Measurements from ENCODE around the gene MSRB2. TPM values are rescaled to one million over a fixed set of nuclear protein-coding genes. Genes with fewer than 3 reads are reported as not detected.

Gene MSRB2
- total RNA-seq, 6 donors from 2014 or later, result 9.6 to 19.9 (median 16.9) TPM

DNA sequence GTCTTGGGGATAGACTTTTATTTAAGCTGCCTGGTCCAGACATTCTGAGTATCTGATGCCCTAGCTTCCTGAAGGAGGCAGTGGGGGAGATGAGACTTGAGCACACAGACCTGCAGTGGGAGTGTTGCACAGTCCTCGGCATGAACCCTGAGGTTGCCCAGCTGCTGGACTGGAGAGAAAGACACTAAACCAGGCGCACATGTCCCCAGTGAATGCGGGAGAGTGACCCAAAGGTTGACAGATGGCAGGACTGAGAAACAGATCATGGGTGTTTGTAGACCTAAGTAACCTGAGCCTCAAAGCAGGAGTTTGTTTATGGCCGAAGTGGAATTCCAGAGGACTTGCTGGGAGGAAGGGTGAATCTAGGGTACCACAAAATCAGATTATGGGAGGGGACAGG lies 15.7 kb upstream of the MSRB2 start:
- DNase-seq, result no peak
- no peaks in the 10 kb centered on the region for H3K36me3 ChIP-seq
- ATAC-seq (ENCODE audit: low FRiP score in 2 of 2), result no peak
- no peaks in the 10 kb centered on the region for H3K4me1 ChIP-seq
- H3K27ac ChIP-seq, result no peak overlapping the region
- H3K27me3 ChIP-seq, result no peaks in the 10 kb centered on the region
- no peak overlapping the region for H3K4me3 ChIP-seq
- no peaks in the 10 kb centered on the region for H3K9me3 ChIP-seq
- 29 to 51% methylated on average over 4 of the region's 4 CpGs for WGBS, 2 donors
- TF ChIP-seq EP300 (IDR thresholded peaks at IDR 0.05), result no peak
- TF ChIP-seq, protein P1, sequence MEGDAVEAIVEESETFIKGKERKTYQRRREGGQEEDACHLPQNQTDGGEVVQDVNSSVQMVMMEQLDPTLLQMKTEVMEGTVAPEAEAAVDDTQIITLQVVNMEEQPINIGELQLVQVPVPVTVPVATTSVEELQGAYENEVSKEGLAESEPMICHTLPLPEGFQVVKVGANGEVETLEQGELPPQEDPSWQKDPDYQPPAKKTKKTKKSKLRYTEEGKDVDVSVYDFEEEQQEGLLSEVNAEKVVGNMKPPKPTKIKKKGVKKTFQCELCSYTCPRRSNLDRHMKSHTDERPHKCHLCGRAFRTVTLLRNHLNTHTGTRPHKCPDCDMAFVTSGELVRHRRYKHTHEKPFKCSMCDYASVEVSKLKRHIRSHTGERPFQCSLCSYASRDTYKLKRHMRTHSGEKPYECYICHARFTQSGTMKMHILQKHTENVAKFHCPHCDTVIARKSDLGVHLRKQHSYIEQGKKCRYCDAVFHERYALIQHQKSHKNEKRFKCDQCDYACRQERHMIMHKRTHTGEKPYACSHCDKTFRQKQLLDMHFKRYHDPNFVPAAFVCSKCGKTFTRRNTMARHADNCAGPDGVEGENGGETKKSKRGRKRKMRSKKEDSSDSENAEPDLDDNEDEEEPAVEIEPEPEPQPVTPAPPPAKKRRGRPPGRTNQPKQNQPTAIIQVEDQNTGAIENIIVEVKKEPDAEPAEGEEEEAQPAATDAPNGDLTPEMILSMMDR (IDR thresholded peaks at IDR 0.05), result no peak
- no peak for TF ChIP-seq POLR2AphosphoS5 (IDR thresholded peaks at IDR 0.05)
- no peak for TF ChIP-seq POLR2A (IDR thresholded peaks at IDR 0.05)

DNA sequence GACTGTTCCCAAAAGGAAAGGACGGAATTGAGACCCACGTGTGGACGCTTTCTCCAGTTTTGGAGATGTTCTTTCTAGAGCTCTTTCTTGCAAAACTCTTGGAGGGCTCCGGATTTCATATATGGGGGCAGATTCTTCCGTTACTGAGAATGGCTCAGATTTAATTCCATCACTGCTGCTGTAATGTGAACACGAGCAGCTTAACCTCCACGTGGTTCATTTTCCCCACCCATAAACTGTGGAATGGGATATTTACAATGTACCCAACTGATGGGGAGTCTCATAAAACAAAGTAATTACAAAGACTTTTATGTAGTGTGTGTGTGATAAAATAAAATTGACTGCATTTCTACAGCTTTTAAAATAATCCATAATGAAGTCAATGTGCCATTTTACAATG lies 15.1 kb upstream of the MSRB2 start:
- no peaks in the 10 kb centered on the region for H3K9me3 ChIP-seq
- no peak for ATAC-seq (ENCODE audit: low FRiP score in 2 of 2)
- H3K27ac ChIP-seq, result no peak overlapping the region
- 65 to 68% methylated on average over 7 of the region's 7 CpGs for WGBS, 2 donors
- DNase-seq, result no peak
- no peaks in the 10 kb centered on the region for H3K27me3 ChIP-seq
- no peak overlapping the region for H3K4me3 ChIP-seq
- no peaks in the 10 kb centered on the region for H3K4me1 ChIP-seq
- H3K36me3 ChIP-seq, result no peaks in the 10 kb centered on the region
- TF ChIP-seq, protein P1 (IDR thresholded peaks at IDR 0.05), result no peak
- TF ChIP-seq POLR2AphosphoS5 (IDR thresholded peaks at IDR 0.05) (no peak), EP300 (IDR thresholded peaks at IDR 0.05) (no peak), POLR2A (IDR thresholded peaks at IDR 0.05) (no peak)

DNA sequence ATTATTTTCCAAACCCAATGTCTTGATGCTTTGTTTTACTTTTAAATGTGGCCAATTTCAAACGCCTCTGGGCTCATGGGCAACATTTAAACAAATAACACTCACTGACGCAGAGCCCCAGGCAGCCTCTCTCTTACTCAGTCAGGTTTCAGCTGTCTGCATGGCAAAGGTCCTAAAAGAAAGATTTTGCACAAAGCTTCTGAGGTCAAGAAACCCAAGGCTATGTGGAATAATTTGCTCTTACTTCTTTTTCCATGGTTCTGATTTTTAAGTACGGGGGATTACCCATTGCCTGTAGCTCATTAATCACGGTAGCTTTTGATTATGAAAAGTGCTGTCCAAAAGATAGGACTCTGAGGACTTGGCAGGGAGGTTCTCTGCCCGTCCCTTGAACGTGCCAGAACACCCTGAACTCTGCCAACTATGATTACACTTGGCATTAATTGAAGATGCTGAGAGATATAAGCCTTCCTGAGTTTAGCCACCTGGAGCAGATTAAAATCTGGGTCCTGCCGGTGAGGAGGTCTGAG lies 14.1 kb upstream of the MSRB2 start:
- no peak for ATAC-seq (ENCODE audit: low FRiP score in 2 of 2)
- Histone ChIP-seq H3K4me3 (no peak overlapping the region), H3K9me3 (no peaks in the 10 kb centered on the region), H3K36me3 (no peaks in the 10 kb centered on the region), H3K4me1 (no peaks in the 10 kb centered on the region), H3K27me3 (no peaks in the 10 kb centered on the region), H3K27ac (no peak overlapping the region)
- 42 to 44% methylated on average over 7 of the region's 7 CpGs for WGBS, 2 donors
- TF ChIP-seq POLR2AphosphoS5 (IDR thresholded peaks at IDR 0.05) (no peak), POLR2A (IDR thresholded peaks at IDR 0.05) (no peak), EP300 (IDR thresholded peaks at IDR 0.05) (no peak)
- TF ChIP-seq, protein P1 (IDR thresholded peaks at IDR 0.05), result no peak
- DNase-seq, result no peak

DNA sequence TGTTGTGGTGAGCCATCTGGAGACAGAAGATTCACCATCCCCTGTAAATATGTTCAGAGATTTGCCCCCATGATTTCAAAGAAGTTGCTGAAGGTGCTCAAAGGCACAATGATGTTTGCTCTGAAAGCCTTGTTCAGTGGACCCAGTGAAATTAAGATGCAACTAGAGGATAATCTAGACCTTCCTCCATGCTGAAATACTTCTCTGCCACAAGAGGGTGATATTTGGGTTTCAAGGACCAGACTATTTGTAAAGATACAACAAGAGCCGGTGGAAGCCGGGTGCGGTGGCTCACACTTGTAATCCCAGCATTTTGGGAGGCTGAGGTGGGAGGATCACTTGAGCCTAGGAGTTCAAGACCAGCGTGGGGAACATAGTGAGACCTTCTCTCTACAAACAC lies 13.5 kb upstream of the MSRB2 start:
- Histone ChIP-seq H3K27ac (no peak overlapping the region), H3K4me1 (no peaks in the 10 kb centered on the region), H3K4me3 (no peak overlapping the region), H3K27me3 (no peaks in the 10 kb centered on the region), H3K9me3 (no peaks in the 10 kb centered on the region), H3K36me3 (no peaks in the 10 kb centered on the region)
- ATAC-seq (ENCODE audit: low FRiP score in 2 of 2) (no peak), DNase-seq (no peak)
- TF ChIP-seq POLR2A (IDR thresholded peaks at IDR 0.05), result no peak
- no peak for TF ChIP-seq POLR2AphosphoS5 (IDR thresholded peaks at IDR 0.05)
- TF ChIP-seq EP300 (IDR thresholded peaks at IDR 0.05), result no peak
- TF ChIP-seq, protein P1 (IDR thresholded peaks at IDR 0.05), result no peak
- WGBS, 2 donors, result 80 to 86% methylated on average over 4 of the region's 4 CpGs

DNA sequence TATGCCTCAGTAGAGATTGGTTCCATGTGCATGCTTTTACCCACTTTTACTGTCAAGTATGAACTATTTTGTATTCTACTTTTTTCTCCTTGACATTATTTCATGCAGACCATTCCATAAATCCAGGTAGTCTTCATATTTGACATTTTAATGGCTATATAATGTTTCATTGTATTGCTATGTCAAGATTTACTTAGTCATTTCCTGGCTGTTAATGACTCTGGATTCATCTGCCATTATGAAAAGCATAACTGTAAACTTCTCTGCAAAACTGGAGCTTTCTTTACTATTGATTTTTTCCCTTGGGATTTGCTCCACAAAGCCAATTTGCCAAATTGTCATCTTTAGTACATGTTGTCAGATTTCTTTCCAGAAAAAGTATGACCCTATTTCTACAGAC lies 6.8 kb upstream of the MSRB2 start:
- no peak for DNase-seq

More for the DNA sequence above, 6.8 kb upstream of the MSRB2 start:
- H3K9me3 ChIP-seq, result no peaks in the 10 kb centered on the region
- H3K4me3 ChIP-seq, result no peak overlapping the region
- no peak overlapping the region for H3K27ac ChIP-seq
- TF ChIP-seq POLR2AphosphoS5 (IDR thresholded peaks at IDR 0.05) (no peak), POLR2A (IDR thresholded peaks at IDR 0.05) (no peak), EP300 (IDR thresholded peaks at IDR 0.05) (no peak)
- TF ChIP-seq, protein P1 (IDR thresholded peaks at IDR 0.05), result no peak
- no peaks in the 10 kb centered on the region for H3K36me3 ChIP-seq
- no peak for ATAC-seq (ENCODE audit: low FRiP score in 2 of 2)
- H3K27me3 ChIP-seq, result no peaks in the 10 kb centered on the region
- no peaks in the 10 kb centered on the region for H3K4me1 ChIP-seq
